IMR-90 (cell line): ENCODE data around the gene ERMAP. TPM values are rescaled to one million over a fixed set of nuclear protein-coding genes. Genes with fewer than 3 reads are reported as not detected.

Source experiments
- ATAC-seq: fragments of 200-7000 bp; cut with Tn5 transposase; 2 replicates; pipeline ENCODE4 v1.9.1; 2020; ENCODE audit warnings: low read depth, mild to moderate bottlenecking, moderate library complexity
- BruUV-seq: library from RNA; stranded (reverse); fragments of 400-500 nt; replicated peaks from 2 replicates; lab custom pipeline; 2021; lab: Mats Ljungman, UMichigan
- CTCF ChIA-PET: fragments of 300-600 bp; formaldehyde crosslinking; extraction: SDS; loops from one replicate; lab custom pipeline; 2021; ENCODE audit warnings: antibody characterized with exemption; lab: Yijun Ruan, JAX
- POLR2A ChIA-PET: fragments of 300-600 bp; sonication (Branson Sonifier 250); formaldehyde crosslinking; loops from one replicate; lab custom pipeline; 2022; ENCODE audit warnings: antibody characterized with exemption; ENCODE audit not compliant: unreplicated experiment; lab: Charles Lee
- DNase-seq: peaks from one replicate; pipeline ENCODE4 v3.0.0; 2013
- H2AFZ ChIP-seq: replicated peaks from 2 replicates; pipeline ENCODE3; 2013; ENCODE audit warnings: low read length, mild to moderate bottlenecking; ENCODE audit not compliant: poor library complexity
- H2AK5ac ChIP-seq: 2 replicates; pipeline ENCODE4 v1.6.1; 2013; ENCODE audit warnings: low read depth, low read length, inconsistent platforms
- H2AK9ac ChIP-seq: replicated peaks from 2 replicates; pipeline ENCODE3; 2013; ENCODE audit warnings: mild to moderate bottlenecking, low read depth, low read length, moderate library complexity; ENCODE audit not compliant: poor library complexity
- H2BK120ac ChIP-seq: 2 replicates; pipeline ENCODE4 v1.6.1; 2013; ENCODE audit warnings: low read depth, low read length, inconsistent platforms
- H2BK15ac ChIP-seq: 3 replicates; pipeline ENCODE4 v1.6.1; 2013; ENCODE audit warnings: low read depth, low read length, inconsistent platforms
- H2BK20ac ChIP-seq: 2 replicates; pipeline ENCODE4 v1.6.1; 2013; ENCODE audit warnings: low read depth, mild to moderate bottlenecking, inconsistent platforms, low read length, moderate library complexity
- H2BK5ac ChIP-seq: 2 replicates; pipeline ENCODE4 v1.6.1; 2013; ENCODE audit warnings: mild to moderate bottlenecking, low read depth, low read length, inconsistent platforms; ENCODE audit not compliant: poor library complexity, severe bottlenecking
- H3K14ac ChIP-seq: replicated peaks from 2 replicates; pipeline ENCODE4 v1.6.1; 2013; ENCODE audit warnings: low read depth, low read length, inconsistent platforms
- H3K18ac ChIP-seq: 2 replicates; pipeline ENCODE4 v1.6.1; 2013; ENCODE audit warnings: low read depth, low read length, control low read depth
- H3K23ac ChIP-seq: 2 replicates; pipeline ENCODE4 v1.6.1; 2013; ENCODE audit warnings: low read depth, low read length, inconsistent platforms
- H3K27ac ChIP-seq: 2 replicates; pipeline ENCODE4 v1.5.1; 2013; ENCODE audit warnings: mild to moderate bottlenecking, control low read depth, low read length; ENCODE audit not compliant: insufficient read depth
- H3K27me3 ChIP-seq: 2 replicates; pipeline ENCODE4 v1.6.1; 2013; ENCODE audit warnings: low read length; ENCODE audit not compliant: control insufficient read depth, insufficient read depth
- H3K36me3 ChIP-seq: 2 replicates; pipeline ENCODE4 v1.6.1; 2013; ENCODE audit warnings: low read length, mixed read lengths; ENCODE audit not compliant: control insufficient read depth, insufficient read depth
- H3K4ac ChIP-seq: 2 replicates; pipeline ENCODE4 v1.6.1; 2013; ENCODE audit warnings: low read depth, low read length, inconsistent platforms
- H3K4me1 ChIP-seq: 2 replicates; pipeline ENCODE4 v1.6.1; 2013; ENCODE audit warnings: low read length, mixed read lengths; ENCODE audit not compliant: control insufficient read depth, insufficient read depth
- H3K4me2 ChIP-seq: 2 replicates; pipeline ENCODE4 v1.6.1; 2013; ENCODE audit warnings: low read depth, mild to moderate bottlenecking, control low read depth, low read length, moderate library complexity
- H3K4me3 ChIP-seq: 2 replicates; pipeline ENCODE4 v1.5.1; 2013; ENCODE audit warnings: low read depth, mild to moderate bottlenecking, control low read depth, low read length, moderate library complexity; ENCODE audit not compliant: insufficient read depth
- H3K56ac ChIP-seq: 2 replicates; pipeline ENCODE4 v1.6.1; 2013; ENCODE audit warnings: low read length, inconsistent platforms; ENCODE audit not compliant: insufficient read depth; ENCODE audit errors: extremely low read depth
- H3K79me1 ChIP-seq, 2 experiments: 2 replicates each; pipeline ENCODE4 v1.6.1; 2013; ENCODE audit warnings: low read length in 2 of 2, inconsistent platforms in 1 of 2, low read depth in 1 of 2
- H3K9ac ChIP-seq: 2 replicates; pipeline ENCODE4 v1.6.1; 2013; ENCODE audit warnings: low read depth, low read length, control low read depth
- H3K9me1 ChIP-seq: 2 replicates; pipeline ENCODE4 v1.6.1; 2013; ENCODE audit warnings: low read length, inconsistent platforms; ENCODE audit not compliant: insufficient read depth
- H3K9me3 ChIP-seq: 2 replicates; pipeline ENCODE4 v1.6.1; 2013; ENCODE audit warnings: low read length; ENCODE audit not compliant: control insufficient read depth, insufficient read depth
- H4K20me1 ChIP-seq: 2 replicates; pipeline ENCODE4 v1.6.1; 2013; ENCODE audit warnings: low read length, inconsistent platforms; ENCODE audit not compliant: insufficient read depth
- H4K5ac ChIP-seq: 2 replicates; pipeline ENCODE4 v1.6.1; 2013; ENCODE audit warnings: mild to moderate bottlenecking, low read depth, low read length, control low read depth
- H4K8ac ChIP-seq, 2 experiments: 2 replicates each; pipeline ENCODE4 v1.6.1; 2013; ENCODE audit warnings: low read depth in 2 of 2, low read length in 2 of 2, control low read depth in 1 of 2, inconsistent platforms in 1 of 2
- H4K91ac ChIP-seq: 2 replicates; pipeline ENCODE4 v1.6.1; 2013; ENCODE audit warnings: low read depth, low read length, inconsistent platforms; ENCODE audit not compliant: insufficient read depth
- BHLHE40 ChIP-seq: fragments of 150-350 bp; IDR thresholded peaks from 2 replicates; pipeline ENCODE4 v1.6.1; 2016; ENCODE audit warnings: mild to moderate bottlenecking, low read depth, low read length
- CEBPB ChIP-seq: IDR thresholded peaks from 2 replicates; pipeline ENCODE4 v1.6.1; 2012; ENCODE audit warnings: low read depth, low read length, improper control_type of control experiment
- CHD1 ChIP-seq: IDR thresholded peaks from 2 replicates; pipeline ENCODE4 v1.6.1; 2012; ENCODE audit warnings: low read depth, low read length, improper control_type of control experiment
- CTCF ChIP-seq: conservative IDR thresholded peaks from 2 replicates; pipeline ENCODE4 v1.5.1; 2012; ENCODE audit warnings: mild to moderate bottlenecking, low read depth, low read length, improper control_type of control experiment
- ELK1 ChIP-seq: fragments of 150-350 bp; IDR thresholded peaks from 2 replicates; pipeline ENCODE4 v1.6.1; 2016; ENCODE audit warnings: low read depth, mild to moderate bottlenecking, low read length, moderate library complexity, borderline replicate concordance
- FOS ChIP-seq: fragments of 150-350 bp; IDR thresholded peaks from 2 replicates; pipeline ENCODE4 v1.6.1; 2016; ENCODE audit warnings: low read depth, low read length
- MAFK ChIP-seq: IDR thresholded peaks from 2 replicates; pipeline ENCODE4 v1.6.1; 2012; ENCODE audit warnings: low read depth, low read length, improper control_type of control experiment
- MAZ ChIP-seq: IDR thresholded peaks from 2 replicates; pipeline ENCODE4 v1.6.1; 2012; ENCODE audit warnings: low read depth, mild to moderate bottlenecking, low read length, improper control_type of control experiment, moderate library complexity, borderline replicate concordance
- MXI1 ChIP-seq: IDR thresholded peaks from 2 replicates; pipeline ENCODE4 v1.6.1; 2012; ENCODE audit warnings: low read depth, mild to moderate bottlenecking, low read length, moderate library complexity, borderline replicate concordance
- NFE2L2 ChIP-seq: fragments of 150-350 bp; IDR thresholded peaks from 2 replicates; pipeline ENCODE4 v1.6.1; 2016; ENCODE audit warnings: low read depth, mild to moderate bottlenecking, low read length
- POLR2A ChIP-seq: IDR thresholded peaks from 2 replicates; pipeline ENCODE4 v1.6.1; 2012; ENCODE audit warnings: mild to moderate bottlenecking, low read depth, low read length
- RAD21 ChIP-seq: IDR thresholded peaks from 2 replicates; pipeline ENCODE4 v1.6.1; 2012; ENCODE audit warnings: low read length, improper control_type of control experiment
- RFX5 ChIP-seq: IDR thresholded peaks from 2 replicates; pipeline ENCODE4 v1.8.0; 2012; ENCODE audit warnings: low read depth, mild to moderate bottlenecking, low read length, moderate library complexity
- USF2 ChIP-seq: fragments of 150-350 bp; IDR thresholded peaks from 2 replicates; pipeline ENCODE4 v1.6.1; 2017; ENCODE audit warnings: mild to moderate bottlenecking, antibody characterized with exemption, low read length, low read depth
- WGBS, 2 experiments: methylation state at CpG; one replicate each; pipeline versions ENCODE4 v1.1.5 to v1.1.7; 2013; ENCODE audit warnings: missing lambda C conversion rate in 2 of 2; ENCODE audit not compliant: insufficient read length in 1 of 2; ENCODE audit errors: extremely low coverage in 2 of 2; 5-methylcytosine and 5-hydroxymethylcytosine counted together
- dilution Hi-C: fragments of 300-500 bp; cut with HindIII; formaldehyde crosslinking; loops from one replicate; pipeline ENCODE4 v1.14.3; 2018; ENCODE audit warnings: low sequenced_read_pairs; ENCODE audit not compliant: unreplicated experiment
- in situ Hi-C: fragments of 300-500 bp; cut with MboI; formaldehyde crosslinking; loops from 3 replicates; pipeline ENCODE4 v1.14.3; 2019; ENCODE audit warnings: low sequenced_read_pairs, inconsistent platforms, mixed read lengths
- intact Hi-C: fragments of 100-400 bp; cut with micrococcal nuclease; formaldehyde crosslinking; loops from 2 replicates; pipeline ENCODE4 v1.10.0; 2022
- polyA plus RNA-seq, 3 experiments: library from polyadenylated mRNA; depleted of rRNA; stranded (reverse); fragments of >200 nt; gene quantifications; 2 replicates each; pipeline ENCODE4 v1.2.3, GENCODE V29; 2012; ENCODE audit warnings: low replicate concordance in 1 of 3
- total RNA-seq: library from RNA; depleted of rRNA; stranded (reverse); fragments of >200 nt; gene quantifications from 2 replicates; pipeline ENCODE4 v1.2.3, GENCODE V29; 2012

Gene ERMAP
- total and polyA plus RNA-seq, 2 of the 4 experiments (the other 2 are of a cell fraction) = 5.0 to 7.2 TPM

GRCh38 chr1:42797414-42797813 lies 19.5 kb upstream of the ERMAP start:
- Histone ChIP-seq H2BK5ac (no peak overlapping the region), H2AK5ac (no peak overlapping the region), H4K20me1 (no peaks in the 10 kb centered on the region), H3K27me3 (peaks cover 7% of the 10 kb centered on the region), H4K5ac (no peak overlapping the region), H4K8ac (no peak overlapping the region), H3K4me3 (no peak overlapping the region), H3K9me3 (no peaks in the 10 kb centered on the region), H3K36me3 (no peaks in the 10 kb centered on the region), H2BK120ac (no peak overlapping the region), H2AK9ac (no peak overlapping the region), H3K23ac (no peak overlapping the region), H2AFZ (no peak overlapping the region), H2BK20ac (no peak overlapping the region), H3K27ac (no peak overlapping the region), H3K4me2 (no peak overlapping the region), H3K56ac (no peak overlapping the region), H3K18ac (no peak overlapping the region), H4K91ac (no peak overlapping the region), H3K4me1 (no peaks in the 10 kb centered on the region), H3K9ac (no peak overlapping the region), H3K79me1 (no peaks in the 10 kb centered on the region), H2BK15ac (no peak overlapping the region), H3K14ac (no peak overlapping the region), H3K4ac (no peak overlapping the region), H3K9me1 (no peaks in the 10 kb centered on the region)
- no peak for DNase-seq
- CTCF ChIA-PET = interaction anchor here (1.4 kb wide), 1 partner anchor 10 kb away, joined by 3 read pairs; no protein-coding TSS in a partner anchor
- no TSS peak for BruUV-seq
- no peak for ATAC-seq
- in situ Hi-C loops = no loop called here
- dilution Hi-C loops = no loop called here
- POLR2A ChIA-PET = no interaction called here
- intact Hi-C loops = no loop called here
- no CpG with 5 or more reads among the region's 3 CpGs for WGBS, 2 experiments
- TF ChIP-seq ELK1 (no peak), MXI1 (no peak), POLR2A (no peak), NFE2L2 (no peak), RFX5 (no peak), MAFK (no peak), CHD1 (no peak), FOS (no peak), USF2 (no peak), MAZ (no peak), CEBPB (no peak), CTCF (no peak), BHLHE40 (no peak), RAD21 (no peak)
